Measurements from ENCODE around the gene LAD1. TPM values are rescaled to one million over a fixed set of nuclear protein-coding genes. Genes with fewer than 3 reads are reported as not detected.

Gene LAD1
- polyA plus RNA-seq (ENCODE audit: insufficient read length): 28.4 TPM
- long read RNA-seq, donor 1, partial matches to known transcripts: 35 of 39 reads
- long read RNA-seq, donor 1, other reads (novel, unspliced or antisense): 0 of 39 reads
- long read RNA-seq, donor 2, partial matches to known transcripts: 17 of 19 reads
- long read RNA-seq, donor 2, other reads (novel, unspliced or antisense): 0 of 19 reads
- long read RNA-seq, donor 3: 0 reads
- long read RNA-seq, donor 4: 0 reads
- long read RNA-seq, donor 5, transcript LAD1-202 (10 exons, 2,906 nt): major isoform, 6 of 6 reads
- long read RNA-seq, donor 5, partial matches to known transcripts: 0 of 6 reads
- long read RNA-seq, donor 5, other reads (novel, unspliced or antisense): 0 of 6 reads
- long read RNA-seq, donor 6, partial matches to known transcripts: 34 of 53 reads
- long read RNA-seq, donor 6, other reads (novel, unspliced or antisense): 18 of 53 reads
- long read RNA-seq, donor 7, partial matches to known transcripts: 5 of 8 reads
- long read RNA-seq, donor 7, other reads (novel, unspliced or antisense): 0 of 8 reads
- long read RNA-seq, donor 8, partial matches to known transcripts: 6 of 10 reads
- long read RNA-seq, donor 8, other reads (novel, unspliced or antisense): 0 of 10 reads

- DNase-seq: no peak
Measured at GRCh38 chr1:201399018-201399351, at the start of gene LAD1. LAD1 (minus strand) TSS chr1:201399324; CDS start chr1:201399306, 18 bp downstream.

- DNase-seq: no peak
Measured at GRCh38 chr1:201447903-201448871, 49.1 kb upstream of the LAD1 start.

GRCh38 chr1:201445310-201445709, 46.2 kb upstream of the LAD1 start:
- DNase-seq: no peak

GRCh38 chr1:201444792-201445191, 45.7 kb upstream of the LAD1 start:
- no peak for DNase-seq

- no peak for DNase-seq
Measured at GRCh38 chr1:201443747-201444146, 44.6 kb upstream of the LAD1 start.

GRCh38 chr1:201436969-201437368, 37.8 kb upstream of the LAD1 start:
- no peak for DNase-seq

- DNase-seq: no peak
Measured at GRCh38 chr1:201436393-201436792, 37.3 kb upstream of the LAD1 start.

GRCh38 chr1:201434266-201434665, 35.1 kb upstream of the LAD1 start:
- DNase-seq: no peak

GRCh38 chr1:201433609-201434008, 34.5 kb upstream of the LAD1 start:
- no peak for DNase-seq

GRCh38 chr1:201430776-201431175, 31.7 kb upstream of the LAD1 start:
- DNase-seq: no peak

- DNase-seq: no peak
Measured at GRCh38 chr1:201429736-201430501, 30.8 kb upstream of the LAD1 start.

GRCh38 chr1:201427963-201428362, 28.8 kb upstream of the LAD1 start:
- no peak for DNase-seq

- no peak for DNase-seq
Measured at GRCh38 chr1:201426479-201427310, 27.6 kb upstream of the LAD1 start.

GRCh38 chr1:201424146-201424545, 25.0 kb upstream of the LAD1 start:
- no peak for DNase-seq

- DNase-seq: no peak
Measured at GRCh38 chr1:201423655-201424054, 24.5 kb upstream of the LAD1 start.

GRCh38 chr1:201422436-201423030, 23.4 kb upstream of the LAD1 start:
- no peak for DNase-seq

GRCh38 chr1:201422026-201422425, 22.9 kb upstream of the LAD1 start:
- no peak for DNase-seq

GRCh38 chr1:201421041-201421440, 21.9 kb upstream of the LAD1 start:
- no peak for DNase-seq

- no peak for DNase-seq
Measured at GRCh38 chr1:201420608-201421002, 21.5 kb upstream of the LAD1 start.
